SK-N-SH (cell line): Measurements from ENCODE around the gene CKS2. TPM values are rescaled to one million over a fixed set of nuclear protein-coding genes. Genes with fewer than 3 reads are reported as not detected.
"Not testable (repeated sequence)": the region's sequence is repeated elsewhere in the genome, so short reads cannot be mapped to it uniquely, and the experiment has no call there.

ENCODE experiments used
- CTCF ChIA-PET: fragments of 300-600, 350-600 bp; formaldehyde crosslinking; extraction: SDS; loops from one replicate; lab custom pipeline; 2021; lab: Yijun Ruan, JAX
- POLR2A ChIA-PET: fragments of 350-600 bp; sonication (Branson Sonifier 250); formaldehyde crosslinking; extraction: SDS; loops from one replicate; lab custom pipeline; 2020; ENCODE audit warnings: antibody characterized with exemption, inconsistent platforms; lab: Yijun Ruan, JAX
- DNase-seq: peaks from one replicate; pipeline ENCODE4 v3.0.0; 2012
- H2AFZ ChIP-seq: fragments of 200-600 bp; sonication (generic); 2 replicates; pipeline ENCODE4 v1.8.1; 2016; ENCODE audit warnings: antibody characterized with exemption, mild to moderate bottlenecking, low read depth
- H3F3A ChIP-seq: fragments of 200-600 bp; sonication (generic); replicated peaks from 2 replicates; pipeline ENCODE3; 2016; ENCODE audit warnings: antibody characterized with exemption, mild to moderate bottlenecking; ENCODE audit not compliant: insufficient read depth
- H3K27ac ChIP-seq, 2 experiments: fragments of 200-500 bp in 1 of 2; fragments of 200-600 bp in 1 of 2; sonication (Bioruptor generic) in 1 of 2; sonication (generic), shearing (Covaris generic) in 1 of 2; 2 replicates each; pipeline versions ENCODE4 v1.5.1 to v1.6.1; 2014 to 2016; ENCODE audit warnings: low read depth in 2 of 2, inconsistent platforms in 1 of 2, low read length in 1 of 2, mild to moderate bottlenecking in 1 of 2, mixed read lengths in 1 of 2
- H3K27me3 ChIP-seq: fragments of 200-600 bp; sonication (generic), shearing (Covaris generic); 2 replicates; pipeline ENCODE4 v1.6.1; 2016; ENCODE audit warnings: mixed run types; ENCODE audit not compliant: insufficient read depth
- H3K36me3 ChIP-seq, 2 experiments: fragments of 200-500 bp in 1 of 2; fragments of 200-600 bp in 1 of 2; sonication (Bioruptor generic) in 1 of 2; sonication (generic) in 1 of 2; replicated peaks in 1 of 2; 2 replicates each; pipeline versions ENCODE3 to v1.5.1; 2014 to 2016; ENCODE audit warnings: low read length in 1 of 2, mild to moderate bottlenecking in 1 of 2; ENCODE audit not compliant: insufficient read depth in 2 of 2, control insufficient read depth in 1 of 2
- H3K4me1 ChIP-seq, 2 experiments: fragments of 200-500 bp in 1 of 2; fragments of 200-600 bp in 1 of 2; sonication (Bioruptor generic) in 1 of 2; sonication (generic), shearing (Covaris generic) in 1 of 2; 2 replicates each; pipeline versions ENCODE4 v1.5.1 to v1.6.1; 2014 to 2016; ENCODE audit warnings: low read depth in 1 of 2, low read length in 1 of 2, mixed run types in 1 of 2; ENCODE audit not compliant: insufficient read depth in 2 of 2, control insufficient read depth in 1 of 2
- H3K4me2 ChIP-seq: fragments of 200-600 bp; sonication (generic), shearing (Covaris generic); 2 replicates; pipeline ENCODE4 v1.6.1; 2017; ENCODE audit warnings: mixed run types
- H3K4me3 ChIP-seq, 2 experiments: fragments of 200-500 bp in 1 of 2; fragments of 200-600 bp in 1 of 2; sonication (Bioruptor generic) in 1 of 2; sonication (generic), shearing (Covaris generic) in 1 of 2; 2 replicates each; pipeline versions ENCODE4 v1.5.1 to v1.8.1; 2014 to 2016; ENCODE audit warnings: low read depth in 2 of 2, inconsistent platforms in 1 of 2, low read length in 1 of 2, mild to moderate bottlenecking in 1 of 2, mixed read lengths in 1 of 2, moderate library complexity in 1 of 2
- H3K79me2 ChIP-seq: fragments of 200-600 bp; sonication (generic); 2 replicates; pipeline ENCODE4 v1.8.1; 2017; ENCODE audit warnings: mild to moderate bottlenecking; ENCODE audit not compliant: insufficient read depth
- H3K9ac ChIP-seq: fragments of 200-600 bp; sonication (generic); 2 replicates; pipeline ENCODE4 v1.6.1; 2017; ENCODE audit warnings: mixed run types
- H3K9me2 ChIP-seq: fragments of 200-600 bp; sonication (generic); 2 replicates; pipeline ENCODE4 v1.6.1; 2017; ENCODE audit warnings: mixed run types
- H3K9me3 ChIP-seq: fragments of 200-600 bp; sonication (generic); 2 replicates; pipeline ENCODE4 v1.6.1; 2017; ENCODE audit warnings: mixed run types, mild to moderate bottlenecking, moderate library complexity
- H4K20me1 ChIP-seq: fragments of 200-600 bp; sonication (generic); 2 replicates; pipeline ENCODE4 v1.6.1; 2017; ENCODE audit warnings: mild to moderate bottlenecking, mixed run types; ENCODE audit not compliant: insufficient read depth
- CHD2 ChIP-seq: fragments of 150-350 bp; IDR thresholded peaks from 2 replicates; pipeline ENCODE4 v1.6.1; 2018; ENCODE audit warnings: low read length; ENCODE audit not compliant: partially characterized antibody
- CTCF ChIP-seq: fragments of 200-600 bp; sonication (generic); IDR thresholded peaks from 2 replicates; pipeline ENCODE4 v1.6.1; 2017; ENCODE audit warnings: antibody characterized with exemption, mild to moderate bottlenecking, moderate library complexity
- EP300 ChIP-seq, 2 experiments: IDR thresholded peaks; 2 replicates each; pipeline versions ENCODE4 v1.4.0 to v1.6.1; 2012; ENCODE audit warnings: borderline replicate concordance in 1 of 2, low read depth in 1 of 2, low read length in 1 of 2
- FOXJ3 ChIP-seq: sonication (generic); formaldehyde crosslinking; IDR thresholded peaks from 2 replicates; pipeline ENCODE4 v1.5.1; 2020; ENCODE audit warnings: mild to moderate bottlenecking, missing genetic modification reagents
- MXI1 ChIP-seq: IDR thresholded peaks from 2 replicates; pipeline ENCODE4 v1.6.1; 2012; ENCODE audit warnings: mild to moderate bottlenecking, low read depth, low read length, improper control_type of control experiment
- NRF1 ChIP-seq: IDR thresholded peaks from 2 replicates; pipeline ENCODE4 v1.6.1; 2012; ENCODE audit warnings: low read depth, mild to moderate bottlenecking, low read length
- RAD21 ChIP-seq: IDR thresholded peaks from 2 replicates; pipeline ENCODE4 v1.6.1; 2012; ENCODE audit warnings: mild to moderate bottlenecking, low read length
- RCOR1 ChIP-seq: fragments of 150-350 bp; IDR thresholded peaks from 2 replicates; pipeline ENCODE4 v1.6.1; 2017; ENCODE audit warnings: antibody characterized with exemption, low read length
- SIN3A ChIP-seq: IDR thresholded peaks from 2 replicates; pipeline ENCODE4 v1.6.1; 2012; ENCODE audit warnings: low read depth, mild to moderate bottlenecking, low read length, moderate library complexity, borderline replicate concordance
- TAF1 ChIP-seq: IDR thresholded peaks from 2 replicates; pipeline ENCODE4 v1.6.1; 2012; ENCODE audit warnings: low read depth, mild to moderate bottlenecking, low read length, moderate library complexity, borderline replicate concordance
- TEAD4 ChIP-seq: IDR thresholded peaks from 2 replicates; pipeline ENCODE4 v1.4.0; 2012; ENCODE audit warnings: mild to moderate bottlenecking, borderline replicate concordance; ENCODE audit not compliant: insufficient read depth
- WGBS: methylation state at CpG from one replicate; pipeline ENCODE4 v1.1.6; 2017; ENCODE audit warnings: low lambda C conversion rate; 5-methylcytosine and 5-hydroxymethylcytosine counted together
- polyA plus RNA-seq, 3 experiments: library from polyadenylated mRNA; depleted of rRNA; stranded (reverse); fragments of >200 nt; gene quantifications; 2 replicates each; pipeline ENCODE4 v1.2.3, GENCODE V29; 2012
- TF ChIP-seq, protein P1 (sequence below): IDR thresholded peaks from 2 replicates; pipeline ENCODE4 v1.4.0; 2012; ENCODE audit warnings: low read depth, borderline replicate concordance
- TF ChIP-seq, protein P2 (sequence below): IDR thresholded peaks from 2 replicates; pipeline ENCODE4 v1.4.0; 2012; ENCODE audit warnings: low read depth, borderline replicate concordance

Gene CKS2
- polyA plus RNA-seq, 1 of the 3 experiments (the other 2 are of a cell fraction) = 362 TPM

DNA sequence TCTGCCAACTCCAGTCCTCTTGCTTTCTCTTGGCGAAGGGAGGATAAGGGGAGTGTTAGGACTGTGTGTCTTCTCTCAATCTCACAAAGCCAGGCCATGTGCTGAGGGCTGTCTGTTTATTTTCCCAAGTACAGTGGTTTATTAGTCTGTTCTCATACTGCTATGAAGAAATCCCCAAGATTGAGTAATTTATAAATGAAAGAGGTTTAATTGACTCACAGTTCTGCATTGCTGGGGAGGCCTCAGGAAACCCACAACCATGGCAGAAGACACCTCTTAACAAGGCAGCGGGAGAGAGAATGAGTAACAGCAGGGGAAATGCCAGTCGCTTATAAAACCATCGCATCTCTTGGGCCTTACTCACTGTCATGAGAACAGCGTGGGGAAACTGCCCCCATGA lies 36.2 kb upstream of the CKS2 start:
- Histone ChIP-seq H4K20me1 (no peaks in the 10 kb centered on the region), H3K4me3 (no peak overlapping the region), H2AFZ (no peak overlapping the region), H3K9me3 (peaks cover 5% of the 10 kb centered on the region; the same call in 1 of the 2 replicates), H3K4me1 (no peaks in the 10 kb centered on the region), H3K79me2 (no peaks in the 10 kb centered on the region), H3K27me3 (no peaks in the 10 kb centered on the region), H3K9me2 (no peaks in the 10 kb centered on the region), H3K36me3 (no peaks in the 10 kb centered on the region), H3K27ac (no peak overlapping the region), H3K9ac (no peak overlapping the region), H3F3A (no peaks in the 10 kb centered on the region), H3K4me2 (no peak overlapping the region)
- CTCF ChIA-PET = no interaction called here
- DNase-seq = no peak
- 49% methylated on average over 5 of the region's 5 CpGs for WGBS
- TF ChIP-seq, protein P1, sequence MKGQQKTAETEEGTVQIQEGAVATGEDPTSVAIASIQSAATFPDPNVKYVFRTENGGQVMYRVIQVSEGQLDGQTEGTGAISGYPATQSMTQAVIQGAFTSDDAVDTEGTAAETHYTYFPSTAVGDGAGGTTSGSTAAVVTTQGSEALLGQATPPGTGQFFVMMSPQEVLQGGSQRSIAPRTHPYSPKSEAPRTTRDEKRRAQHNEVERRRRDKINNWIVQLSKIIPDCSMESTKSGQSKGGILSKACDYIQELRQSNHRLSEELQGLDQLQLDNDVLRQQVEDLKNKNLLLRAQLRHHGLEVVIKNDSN = no peak
- TF ChIP-seq NRF1 (no peak), FOXJ3 (no peak), EP300 (IDR thresholded peaks at IDR 0.05; ENCODE audit: borderline replicate concordance in 1 of 2, low read depth in 1 of 2, low read length in 1 of 2) (no peak), RAD21 (no peak), TAF1 (no peak), CTCF (no peak), RCOR1 (no peak), TEAD4 (no peak), SIN3A (no peak), MXI1 (no peak), CHD2 (no peak)
- TF ChIP-seq, protein P2, sequence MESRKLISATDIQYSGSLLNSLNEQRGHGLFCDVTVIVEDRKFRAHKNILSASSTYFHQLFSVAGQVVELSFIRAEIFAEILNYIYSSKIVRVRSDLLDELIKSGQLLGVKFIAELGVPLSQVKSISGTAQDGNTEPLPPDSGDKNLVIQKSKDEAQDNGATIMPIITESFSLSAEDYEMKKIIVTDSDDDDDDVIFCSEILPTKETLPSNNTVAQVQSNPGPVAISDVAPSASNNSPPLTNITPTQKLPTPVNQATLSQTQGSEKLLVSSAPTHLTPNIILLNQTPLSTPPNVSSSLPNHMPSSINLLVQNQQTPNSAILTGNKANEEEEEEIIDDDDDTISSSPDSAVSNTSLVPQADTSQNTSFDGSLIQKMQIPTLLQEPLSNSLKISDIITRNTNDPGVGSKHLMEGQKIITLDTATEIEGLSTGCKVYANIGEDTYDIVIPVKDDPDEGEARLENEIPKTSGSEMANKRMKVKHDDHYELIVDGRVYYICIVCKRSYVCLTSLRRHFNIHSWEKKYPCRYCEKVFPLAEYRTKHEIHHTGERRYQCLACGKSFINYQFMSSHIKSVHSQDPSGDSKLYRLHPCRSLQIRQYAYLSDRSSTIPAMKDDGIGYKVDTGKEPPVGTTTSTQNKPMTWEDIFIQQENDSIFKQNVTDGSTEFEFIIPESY = no peak
- POLR2A ChIA-PET = no interaction called here

DNA sequence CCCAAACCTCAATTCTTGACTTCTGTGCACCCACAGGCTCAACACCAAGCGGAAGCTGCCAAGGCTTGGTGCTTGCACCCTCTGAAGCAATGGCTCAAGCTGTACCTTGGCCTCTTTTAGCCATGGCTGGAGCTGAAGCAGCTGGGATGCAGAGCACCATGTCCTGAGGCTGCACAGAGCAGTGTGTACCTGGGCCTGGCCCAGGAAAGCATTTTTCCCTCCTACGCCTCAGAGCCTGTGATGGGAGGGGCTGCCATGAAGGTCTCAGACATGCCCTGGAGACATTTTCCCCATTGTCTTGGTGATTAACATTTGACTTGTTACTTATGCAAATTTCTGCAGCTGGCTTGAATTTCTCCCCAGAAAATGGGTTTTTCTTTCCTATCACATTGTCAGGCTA lies 35.0 kb upstream of the CKS2 start:
- H3K4me2 ChIP-seq, POLR2A ChIA-PET, H3K4me3 ChIP-seq, DNase-seq, CTCF ChIA-PET, H3K9me2 ChIP-seq, H3K9ac ChIP-seq, H4K20me1 ChIP-seq, H2AFZ ChIP-seq, H3K4me1 ChIP-seq, H3K79me2 ChIP-seq, H3K9me3 ChIP-seq, H3K27me3 ChIP-seq, H3K36me3 ChIP-seq, H3K27ac ChIP-seq, H3F3A ChIP-seq: not testable (repeated sequence)
- WGBS = 65% methylated on average over 2 of the region's 2 CpGs
